Fibroblast of gingiva (primary cell): ENCODE measurements around the gene ASB2.

ENCODE experiments used
- DNase-seq: peaks from one replicate; pipeline ENCODE4 v3.0.0-alpha.2; 2011; ENCODE audit warnings: low read depth

The ASB2 gene

GRCh38 chr14:93962701-93963601, 13.4 kb downstream of the ASB2 start:
- DNase-seq, result peak; percentile 50

- no peak for DNase-seq
Measured at GRCh38 chr14:93961620-93962019, 14.8 kb downstream of the ASB2 start.

- DNase-seq, result no peak
Measured at GRCh38 chr14:93960774-93961438, 15.5 kb downstream of the ASB2 start.

- DNase-seq, result no peak
Measured at GRCh38 chr14:93960108-93960475, 16.3 kb downstream of the ASB2 start.

GRCh38 chr14:93959239-93960107, 16.9 kb downstream of the ASB2 start:
- DNase-seq, result peak; percentile 63

- DNase-seq, result no peak
Measured at GRCh38 chr14:93958567-93959238, 17.7 kb downstream of the ASB2 start.

- no peak for DNase-seq
Measured at GRCh38 chr14:93957751-93958566, 18.4 kb downstream of the ASB2 start.

GRCh38 chr14:93957333-93957710, 19.0 kb downstream of the ASB2 start:
- DNase-seq, result no peak

- no peak for DNase-seq
Measured at GRCh38 chr14:93956514-93957332, 19.6 kb downstream of the ASB2 start.

- no peak for DNase-seq
Measured at GRCh38 chr14:93955850-93956481, 20.4 kb downstream of the ASB2 start.

- no peak for DNase-seq
Measured at GRCh38 chr14:93954900-93955849, 21.2 kb downstream of the ASB2 start.

GRCh38 chr14:93954516-93954830, 21.9 kb downstream of the ASB2 start:
- no peak for DNase-seq

- no peak for DNase-seq
Measured at GRCh38 chr14:93953739-93954515, 22.4 kb downstream of the ASB2 start.

GRCh38 chr14:93953263-93953662, 23.1 kb downstream of the ASB2 start:
- DNase-seq, result no peak

GRCh38 chr14:93952829-93953228, 23.5 kb downstream of the ASB2 start:
- no peak for DNase-seq

- DNase-seq, result no peak
Measured at GRCh38 chr14:93951635-93952540, 24.5 kb downstream of the ASB2 start.
